HG03469 (cell line): ENCODE data around the gene ERI3.

Source experiments
- ATAC-seq: cut with Tn5 transposase; IDR thresholded peaks from one replicate; pipeline ENCODE4 v1.9.1; 2021; ENCODE audit warnings: mild to moderate bottlenecking, moderate library complexity, moderate number of reproducible peaks; ENCODE audit not compliant: unreplicated experiment

The ERI3 gene

DNA sequence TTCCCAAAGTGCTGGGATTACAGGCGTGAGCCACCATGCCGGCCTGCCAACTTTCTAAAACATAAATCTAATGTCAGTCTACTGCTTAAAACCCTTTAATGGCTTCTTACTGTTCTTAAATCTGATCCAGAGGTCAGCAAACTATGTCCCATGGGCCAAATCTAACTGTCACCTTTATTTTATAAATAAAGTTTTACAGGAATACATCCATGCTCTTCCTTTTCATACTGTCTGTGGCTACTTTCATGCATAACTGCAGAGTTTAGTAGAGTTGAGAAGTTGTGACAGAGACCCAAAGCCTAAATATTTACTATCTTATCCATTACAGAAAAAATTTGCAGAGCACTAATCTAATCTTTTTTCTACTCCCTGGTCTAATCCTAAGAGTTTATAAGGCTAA is 3.8 kb downstream of the ERI3 start:
- no peak for ATAC-seq

DNA sequence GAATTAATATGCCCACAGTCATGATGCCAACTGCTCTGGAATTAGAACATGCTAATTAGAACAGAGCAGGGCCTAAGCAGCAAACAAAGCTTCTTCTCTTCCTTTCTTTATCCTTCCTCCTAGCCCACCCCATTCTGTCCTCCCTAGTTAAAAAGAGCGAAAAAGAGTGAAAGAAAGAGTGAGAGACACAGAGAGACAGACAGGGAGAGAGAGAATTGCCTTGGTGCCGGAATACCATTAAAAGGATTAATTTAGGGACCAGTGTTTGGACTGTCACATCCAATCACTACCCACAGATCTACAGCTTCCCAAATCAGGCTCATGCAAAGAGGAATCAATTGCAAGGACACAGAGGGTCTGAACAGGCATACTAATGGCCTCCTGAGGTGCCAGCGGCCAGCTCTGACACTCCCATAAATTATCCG is 7.0 kb downstream of the ERI3 start:
- no peak for ATAC-seq

DNA sequence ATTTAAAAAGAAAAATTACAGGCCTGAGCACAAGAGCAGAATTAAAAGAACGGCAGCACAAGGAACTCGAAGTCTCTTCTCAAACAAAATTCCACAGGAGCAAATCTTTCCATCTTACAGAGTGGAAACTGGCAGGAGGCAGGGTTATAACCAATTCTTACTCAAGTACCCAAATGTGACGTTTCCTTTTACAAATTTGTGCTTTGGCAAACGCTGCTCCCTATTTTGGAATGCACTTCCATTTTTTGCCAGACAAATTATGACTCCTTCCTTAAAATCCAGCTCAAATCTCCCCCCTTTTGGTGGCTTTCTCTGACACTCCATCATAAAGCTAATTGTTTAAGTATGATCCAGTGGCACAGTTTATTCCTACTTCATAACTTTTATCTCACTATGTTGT is 7.8 kb downstream of the ERI3 start:
- no peak for ATAC-seq

GRCh38 chr1:44346878-44347277 is 8.2 kb downstream of the ERI3 start:
- no peak for ATAC-seq

DNA sequence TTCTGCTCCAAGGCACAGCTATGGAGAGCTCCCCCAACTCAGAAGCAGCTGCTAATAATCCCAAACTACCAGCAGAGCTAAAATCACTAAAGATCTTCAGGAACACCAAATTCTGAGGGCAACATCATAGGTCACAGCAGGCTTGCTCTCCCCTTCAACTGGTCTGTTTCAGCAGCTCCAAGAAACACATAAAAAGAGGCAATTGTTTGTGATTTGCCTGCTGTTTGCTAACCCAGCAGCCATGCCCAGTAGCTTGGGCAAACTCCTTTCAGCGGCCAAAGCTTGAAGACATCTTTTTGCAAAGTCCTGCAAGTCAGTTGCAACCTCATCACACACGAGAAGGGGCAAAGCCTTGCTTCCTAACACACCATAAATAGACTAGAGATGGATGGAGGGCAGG is 8.9 kb downstream of the ERI3 start:
- ATAC-seq, result no peak

GRCh38 chr1:44345187-44345775 is 9.8 kb downstream of the ERI3 start:
- no peak for ATAC-seq

DNA sequence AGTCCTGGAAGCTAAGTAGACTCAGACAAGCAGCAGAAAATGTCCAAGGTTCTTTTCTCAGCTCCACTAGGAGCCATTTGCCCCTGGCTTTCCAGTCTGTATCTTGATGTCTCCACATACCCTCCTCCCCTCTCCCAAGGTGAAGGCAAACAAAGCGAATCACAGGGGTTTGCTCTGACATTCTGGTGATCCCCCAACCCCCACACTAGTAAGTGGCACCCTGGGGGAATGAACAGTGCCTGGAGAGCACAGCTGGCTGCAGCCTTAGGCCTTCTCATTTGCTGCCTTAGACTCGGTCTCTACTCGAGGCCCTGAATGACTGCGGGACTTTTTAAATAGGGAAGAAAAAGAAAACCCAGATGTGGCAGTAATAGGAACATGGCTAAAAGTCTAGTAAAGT is 15.3 kb downstream of the ERI3 start:
- no peak for ATAC-seq

DNA sequence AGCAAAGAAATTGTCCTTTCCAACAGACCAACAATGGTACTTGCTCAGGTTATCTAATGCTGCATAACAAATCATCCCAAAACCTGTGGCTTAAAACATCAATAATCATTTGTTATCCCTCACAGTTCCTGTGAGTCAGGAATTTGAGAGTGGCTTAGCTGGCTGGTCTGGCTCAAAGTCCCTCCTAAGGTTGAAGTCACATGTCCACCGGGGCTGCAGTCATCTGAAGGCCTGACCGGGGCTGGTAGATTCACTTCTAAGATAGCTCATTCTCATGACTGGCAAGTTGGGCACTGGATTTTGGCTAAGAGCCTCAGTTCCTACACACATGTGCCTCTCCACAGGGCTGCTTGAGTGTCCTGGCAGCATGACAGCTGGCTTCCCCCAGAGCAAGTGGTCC is 16.9 kb downstream of the ERI3 start:
- ATAC-seq, result no peak

GRCh38 chr1:44336668-44337067 is 18.4 kb downstream of the ERI3 start:
- no peak for ATAC-seq

- no peak for ATAC-seq
Measured at GRCh38 chr1:44334968-44335367, 20.1 kb downstream of the ERI3 start.

GRCh38 chr1:44333376-44333775 is 21.7 kb downstream of the ERI3 start:
- ATAC-seq, result no peak

DNA sequence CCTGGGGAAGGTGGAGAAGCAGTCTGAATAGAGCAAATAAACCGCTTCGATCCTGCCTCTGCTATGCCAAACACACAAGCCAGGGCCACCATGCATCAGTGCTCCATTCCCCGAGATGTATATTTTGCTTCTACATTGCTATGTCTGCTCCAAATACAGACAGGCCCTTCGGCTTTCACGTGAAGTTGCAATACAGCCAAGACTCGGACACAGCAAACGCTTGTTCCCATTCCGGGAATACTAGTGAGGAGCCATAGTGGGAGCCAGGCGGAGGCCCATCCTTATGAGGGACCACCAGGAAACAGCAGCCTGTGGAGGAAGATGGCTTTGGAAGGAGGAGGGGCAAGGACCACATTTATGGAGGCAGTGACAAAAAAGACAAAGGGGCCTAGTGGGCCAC is 22.6 kb downstream of the ERI3 start:
- no peak for ATAC-seq

GRCh38 chr1:44330935-44331334 is 24.1 kb downstream of the ERI3 start:
- ATAC-seq, result no peak

GRCh38 chr1:44328671-44329416 is 26.2 kb downstream of the ERI3 start:
- ATAC-seq, result no peak

DNA sequence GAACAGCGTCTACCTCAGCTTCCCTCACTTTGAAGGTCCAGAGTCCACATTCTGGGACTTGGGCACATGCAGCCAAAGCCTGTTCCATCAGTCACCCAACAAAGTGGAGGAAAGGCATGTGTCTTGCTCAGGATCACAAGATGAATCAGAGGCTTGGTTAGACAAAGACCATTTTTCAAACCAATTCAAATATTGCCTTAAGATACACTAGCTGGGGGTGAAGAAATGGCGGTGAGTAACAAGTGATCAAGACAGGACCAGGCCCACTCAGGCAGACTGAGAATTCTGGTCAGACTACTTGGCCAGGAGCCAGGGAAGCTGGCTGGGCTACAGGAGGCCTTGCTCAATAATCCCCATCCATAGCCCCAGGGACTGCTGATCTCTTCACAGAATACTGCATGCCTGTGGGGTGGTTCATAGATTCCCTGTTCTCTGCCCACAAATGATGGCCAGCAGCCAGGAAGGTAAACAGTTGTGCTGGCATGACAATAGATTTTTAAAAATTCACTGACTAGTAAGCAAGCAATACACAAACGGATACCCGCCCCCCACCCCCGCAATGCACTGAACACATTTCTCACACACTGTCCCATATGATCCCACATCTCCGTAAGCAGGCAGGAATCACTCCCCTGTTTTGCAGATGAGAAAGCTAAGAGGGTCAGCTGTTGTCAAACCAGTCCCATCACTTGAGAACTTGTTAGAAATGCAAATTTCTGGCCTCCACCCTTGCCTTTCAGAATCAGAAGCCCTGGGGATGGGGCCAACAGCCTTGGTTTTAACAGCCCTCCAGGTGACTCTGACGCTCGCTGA is 27.2 kb downstream of the ERI3 start:
- ATAC-seq, result no peak

DNA sequence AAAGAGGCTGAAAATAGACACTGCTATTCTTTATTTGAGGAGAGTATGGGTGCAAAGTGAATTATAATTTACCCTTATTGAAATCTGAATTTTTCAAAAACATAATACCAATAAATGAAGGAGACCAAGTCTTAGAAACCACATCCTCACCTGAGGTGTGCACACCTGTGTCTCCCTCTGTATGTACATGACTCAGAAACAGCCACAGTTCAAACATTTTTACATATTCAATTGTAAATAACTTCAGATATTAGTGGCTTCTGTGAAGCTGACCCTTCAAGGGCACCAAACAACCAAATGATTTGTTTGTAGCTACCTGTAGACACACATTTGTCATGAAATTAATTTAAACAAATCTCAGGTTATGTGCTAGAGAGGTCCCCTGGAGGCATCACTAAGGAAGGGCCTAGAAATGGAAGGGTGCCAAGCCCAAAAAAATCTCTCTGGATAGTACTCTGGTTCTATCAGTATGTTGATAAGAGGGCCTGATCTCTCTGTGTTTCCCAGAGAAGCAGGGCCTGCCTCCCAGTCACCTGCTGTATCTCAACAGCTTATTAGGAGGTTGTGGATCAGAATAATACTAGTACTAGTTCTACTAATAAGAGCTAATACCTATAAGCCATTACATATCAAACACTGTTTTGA is 28.1 kb downstream of the ERI3 start:
- ATAC-seq, result no peak

- no peak for ATAC-seq
Measured at GRCh38 chr1:44326024-44326701, 28.9 kb downstream of the ERI3 start.

- ATAC-seq, result no peak
Measured at GRCh38 chr1:44323947-44324346, 31.1 kb downstream of the ERI3 start.

DNA sequence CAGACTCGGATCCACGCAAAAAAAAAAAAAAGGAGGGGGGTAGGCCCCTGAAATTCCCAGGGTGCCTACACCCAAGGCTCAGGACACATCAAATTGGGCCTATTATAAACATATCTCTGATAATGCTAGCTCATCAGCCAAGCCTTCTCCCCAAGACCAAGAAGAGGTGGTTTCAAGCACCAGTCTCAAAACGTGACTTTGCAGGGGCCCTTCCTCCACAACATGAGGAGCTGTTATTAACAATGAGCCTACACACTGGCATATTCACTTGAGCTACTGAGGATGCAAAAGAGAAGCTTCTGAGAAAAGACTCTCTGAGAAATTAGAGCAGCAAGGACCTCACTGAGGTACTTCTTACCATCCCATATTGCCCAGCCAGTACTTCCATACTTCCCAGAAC is 32.7 kb downstream of the ERI3 start:
- ATAC-seq, result no peak

DNA sequence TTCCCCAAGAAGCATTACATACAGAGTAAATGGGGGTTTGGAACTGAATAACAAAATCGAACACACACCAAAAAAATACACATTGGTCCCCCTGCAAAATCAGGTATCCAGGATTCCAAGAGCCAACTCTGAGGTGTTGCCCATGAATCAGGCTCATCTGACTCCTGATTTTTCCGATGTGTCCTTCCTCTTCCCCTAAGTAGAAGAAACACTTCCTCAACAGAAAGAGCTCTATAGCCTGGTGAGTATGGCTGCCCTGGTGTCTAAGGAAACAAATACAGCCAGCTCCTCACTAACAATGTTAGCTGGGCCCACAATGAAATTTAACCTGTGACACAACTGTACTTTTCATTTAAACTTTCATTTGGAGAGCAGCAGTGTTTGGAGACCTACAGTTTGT is 33.6 kb downstream of the ERI3 start:
- ATAC-seq, result no peak
